Measurements from ENCODE around the gene AAMDC. TPM values are rescaled to one million over a fixed set of nuclear protein-coding genes. Genes with fewer than 3 reads are reported as not detected.

The AAMDC gene
- total RNA-seq, 1 donor from 2014 or later = 27.3 TPM

DNA sequence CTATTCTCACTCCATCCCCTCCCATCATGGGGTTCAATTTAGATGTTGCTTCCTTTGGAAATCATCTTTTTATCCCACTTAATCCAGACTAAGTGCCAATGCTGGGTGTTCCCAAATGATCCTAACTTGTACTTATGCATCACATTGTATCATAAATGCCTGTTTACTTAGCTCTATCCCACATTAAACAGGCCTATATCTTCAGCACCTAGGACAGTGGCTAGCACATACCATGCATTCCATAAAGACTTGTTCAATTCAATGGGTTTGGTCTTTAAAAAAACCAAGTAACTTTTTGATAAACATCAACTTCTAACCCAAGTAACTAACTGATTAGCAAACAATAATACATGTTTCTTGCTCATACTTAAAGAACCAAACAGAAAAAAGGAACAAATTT is 41.0 kb upstream of the AAMDC start:
- no peaks in the 10 kb centered on the region for H3K9me3 ChIP-seq
- H3K36me3 ChIP-seq = no peaks in the 10 kb centered on the region
- H3K4me1 ChIP-seq = no peaks in the 10 kb centered on the region
- no peaks in the 10 kb centered on the region for H3K27me3 ChIP-seq
- no peak for ATAC-seq
- H3K4me3 ChIP-seq = no peak overlapping the region
- DNase-seq = no peak
- intact Hi-C loops (cut with DNase I) = no loop called here
- no peak for TF ChIP-seq CTCF (IDR thresholded peaks at IDR 0.05)
- H3K27ac ChIP-seq = no peak overlapping the region

- Histone ChIP-seq H3K36me3 (no peaks in the 10 kb centered on the region), H3K27ac (no peak overlapping the region), H3K4me3 (no peak overlapping the region), H3K9me3 (no peaks in the 10 kb centered on the region), H3K27me3 (no peaks in the 10 kb centered on the region), H3K4me1 (no peaks in the 10 kb centered on the region)
- intact Hi-C loops (cut with DNase I) = no loop called here
- ATAC-seq (no peak), DNase-seq (no peak)
- TF ChIP-seq CTCF (IDR thresholded peaks at IDR 0.05) = no peak
Measured at GRCh38 chr11:77783025-77783424, 37.9 kb upstream of the AAMDC start.

DNA sequence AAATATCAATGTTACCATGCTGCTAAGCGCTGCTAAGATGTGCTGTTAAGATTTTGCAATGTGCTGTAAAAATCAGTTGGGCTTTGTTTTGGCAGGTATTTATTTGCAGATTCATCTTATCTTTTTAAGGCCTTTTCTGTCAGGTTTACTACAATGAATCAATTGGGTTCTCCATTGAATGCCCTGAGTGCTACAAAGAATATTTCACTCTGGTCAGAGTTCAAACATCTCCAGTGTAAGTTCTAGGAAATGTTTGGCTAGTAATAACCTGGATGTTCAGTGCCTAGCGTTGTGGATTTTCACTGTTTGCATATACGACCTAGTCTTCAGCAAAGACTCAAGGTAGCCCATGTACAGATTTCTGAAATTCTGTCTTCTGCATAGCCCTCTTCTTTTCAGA is 36.4 kb upstream of the AAMDC start:
- intact Hi-C loops (cut with DNase I) = no loop called here
- Histone ChIP-seq H3K4me1 (no peaks in the 10 kb centered on the region), H3K4me3 (no peak overlapping the region), H3K27ac (no peak overlapping the region), H3K9me3 (no peaks in the 10 kb centered on the region), H3K36me3 (no peaks in the 10 kb centered on the region), H3K27me3 (no peaks in the 10 kb centered on the region)
- DNase-seq = no peak
- TF ChIP-seq CTCF (IDR thresholded peaks at IDR 0.05) = no peak
- ATAC-seq = no peak

DNA sequence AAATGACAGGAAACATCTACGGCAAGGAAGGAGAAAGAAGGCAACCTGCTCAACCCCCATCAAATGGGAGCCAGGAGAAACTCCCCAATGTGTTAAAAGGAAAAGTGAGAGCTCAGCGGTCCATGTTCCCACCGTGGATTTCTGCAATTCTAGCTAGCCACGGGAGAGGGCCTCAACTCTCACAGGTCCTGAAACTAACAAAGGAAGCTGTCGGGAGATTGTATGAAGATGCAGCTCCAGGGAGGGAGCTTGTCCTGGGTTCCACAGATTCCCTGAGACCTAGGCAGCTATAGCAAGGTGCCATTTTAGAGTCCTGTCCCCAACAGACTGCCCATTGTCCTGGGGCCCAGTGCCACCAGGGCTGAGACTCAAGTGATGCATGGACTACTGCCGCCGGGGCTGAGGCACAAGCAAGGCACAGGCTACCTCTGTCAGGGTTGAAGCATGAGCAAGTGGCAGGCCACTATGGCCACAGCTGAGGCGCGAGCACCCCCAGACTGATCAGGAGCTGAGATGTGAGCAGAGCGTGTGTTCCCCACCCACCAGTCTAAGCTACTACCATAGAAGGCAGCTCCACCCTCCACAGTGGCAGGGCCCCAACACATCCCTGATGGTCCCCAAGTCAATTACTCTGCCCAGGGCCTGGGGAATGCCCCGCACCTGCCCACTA is 31.7 kb upstream of the AAMDC start:
- no peak for TF ChIP-seq CTCF (IDR thresholded peaks at IDR 0.05)
- Histone ChIP-seq H3K36me3 (no peaks in the 10 kb centered on the region), H3K4me3 (no peak overlapping the region), H3K27me3 (no peaks in the 10 kb centered on the region), H3K4me1 (no peaks in the 10 kb centered on the region), H3K9me3 (no peaks in the 10 kb centered on the region), H3K27ac (no peak overlapping the region)
- intact Hi-C loops (cut with DNase I) = no loop called here
- ATAC-seq = peak; percentile 19
- DNase-seq = no peak

GRCh38 chr11:77789731-77790476 is 31.0 kb upstream of the AAMDC start:
- Histone ChIP-seq H3K27ac (no peak overlapping the region), H3K4me3 (no peak overlapping the region), H3K4me1 (no peaks in the 10 kb centered on the region), H3K36me3 (no peaks in the 10 kb centered on the region), H3K27me3 (no peaks in the 10 kb centered on the region), H3K9me3 (no peaks in the 10 kb centered on the region)
- TF ChIP-seq CTCF (IDR thresholded peaks at IDR 0.05) = no peak
- ATAC-seq = peak; percentile 15
- intact Hi-C loops (cut with DNase I) = no loop called here
- DNase-seq = no peak
